IgD-negative memory B cell (primary cell): Measurements from ENCODE around the gene GHDC. TPM values are rescaled to one million over a fixed set of nuclear protein-coding genes. Genes with fewer than 3 reads are reported as not detected.
A peak's percentile ranks its signal among the peaks of the same experiment; 100 is the strongest.

Experiments
- H3K27ac Mint-ChIP-seq, 3 donors: one replicate each; pipeline ENCODE4 v1.8.0; 2020 to 2022; ENCODE audit warnings: mild to moderate bottlenecking in 3 of 3, mixed read lengths in 3 of 3, moderate library complexity in 1 of 3
- H3K27me3 Mint-ChIP-seq: one replicate; pipeline ENCODE4 v1.8.0; 2021; ENCODE audit warnings: mixed read lengths
- H3K36me3 Mint-ChIP-seq: one replicate; pipeline ENCODE4 v1.8.0; 2020; ENCODE audit warnings: mild to moderate bottlenecking, mixed read lengths
- H3K4me1 Mint-ChIP-seq, 3 donors: one replicate each; pipeline ENCODE4 v1.8.0; 2020 to 2022; ENCODE audit warnings: mixed read lengths in 3 of 3, mild to moderate bottlenecking in 1 of 3
- H3K4me3 Mint-ChIP-seq, 4 donors: one replicate each; pipeline ENCODE4 v1.8.0; 2020 to 2022; ENCODE audit warnings: mild to moderate bottlenecking in 4 of 4, mixed read lengths in 4 of 4, moderate library complexity in 3 of 4
- H3K9me3 Mint-ChIP-seq, 3 donors: one replicate each; pipeline ENCODE4 v1.8.0; 2020 to 2021; ENCODE audit warnings: mixed read lengths in 3 of 3, mild to moderate bottlenecking in 1 of 3
- polyA plus RNA-seq: library from polyadenylated mRNA; unstranded; fragments of 300-500 nt; fragmentation: Illumina TruSeq; gene quantifications from one replicate; pipeline ENCODE4 v1.2.3, GENCODE V29; 2021

GHDC gene
- polyA plus RNA-seq, 1 donor from 2014 or later, result 24.3 TPM

DNA sequence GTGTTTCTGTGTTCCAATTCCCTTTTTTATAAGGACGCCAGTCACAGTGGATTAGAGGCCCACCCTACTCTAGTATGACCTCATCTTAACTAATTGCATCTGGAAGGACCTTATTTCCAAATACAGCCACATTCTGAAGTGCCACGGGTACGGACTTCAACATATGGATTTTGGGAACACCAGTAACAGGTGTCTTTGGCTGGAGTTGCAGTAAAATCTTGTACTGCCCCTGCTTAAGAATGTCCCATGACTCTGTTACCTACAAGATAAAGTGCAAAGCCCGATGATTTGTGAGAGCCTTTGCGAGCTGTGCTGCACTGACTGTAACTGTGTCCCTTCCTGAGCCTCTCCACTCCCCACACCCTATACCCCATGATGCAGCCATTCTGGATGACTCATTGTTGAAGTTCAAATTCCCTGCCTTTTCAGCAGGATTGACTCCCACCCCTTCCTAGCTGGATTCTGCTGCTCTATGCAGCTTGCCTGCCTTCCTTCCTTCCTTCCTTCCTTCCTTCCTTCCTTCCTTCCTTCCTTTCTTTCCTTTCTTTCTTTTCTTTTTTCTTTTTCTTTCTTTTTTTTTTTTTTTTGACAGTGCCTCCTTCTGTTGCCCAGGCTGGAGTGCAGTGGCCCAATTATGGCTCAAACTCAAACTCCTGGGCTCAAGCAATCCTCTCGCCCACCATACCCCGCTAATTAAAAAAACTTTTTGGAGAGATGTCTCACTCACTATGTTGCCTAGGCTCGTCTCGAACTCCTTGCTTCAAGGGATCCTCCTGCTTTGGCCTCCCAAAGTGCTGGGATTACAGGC is 11.2 kb downstream of the GHDC start:
- H3K27me3 Mint-ChIP-seq, result peaks cover 5% of the 10 kb centered on the region
- no peaks in the 10 kb centered on the region for H3K9me3 Mint-ChIP-seq
- H3K36me3 Mint-ChIP-seq, result no peaks in the 10 kb centered on the region
- H3K4me1 Mint-ChIP-seq, result peaks cover 28 to 34% (median 30%) of the 10 kb centered on the region in 3 donors
- peak overlapping the region; percentile 87 to 98 (median 97) for H3K27ac Mint-ChIP-seq
- H3K4me3 Mint-ChIP-seq, result peak overlapping the region; percentile 89 to 97 (median 94)

DNA sequence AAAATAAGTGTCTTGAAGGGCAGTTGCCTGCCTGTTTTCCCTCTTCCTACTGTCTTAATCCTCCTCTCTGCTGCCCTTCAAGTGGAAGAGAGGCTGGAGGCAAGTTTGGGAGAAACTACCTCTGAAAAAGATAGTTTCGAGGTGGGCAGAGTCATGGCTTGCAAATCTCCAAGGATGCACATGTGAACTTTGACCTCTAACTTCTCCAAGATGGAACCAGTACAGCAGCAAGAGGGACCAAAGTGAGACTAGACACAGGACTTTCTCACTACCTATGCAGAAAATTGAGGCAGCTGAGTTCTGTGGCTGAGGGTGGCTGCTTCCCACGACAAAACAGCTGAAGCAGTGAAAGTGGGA is 12.5 kb downstream of the GHDC start:
- Mint-ChIP-seq H3K4me1 (peaks cover 30 to 34% (median 31%) of the 10 kb centered on the region in 3 donors), H3K36me3 (peaks cover 2% of the 10 kb centered on the region), H3K27me3 (peaks cover 5% of the 10 kb centered on the region), H3K4me3 (peak overlapping the region in 3 of 4 donors; percentile 8 to 89 (median 87)), H3K9me3 (no peaks in the 10 kb centered on the region), H3K27ac (peak overlapping the region in 2 of 3 donors; percentile 83 to 89)

DNA sequence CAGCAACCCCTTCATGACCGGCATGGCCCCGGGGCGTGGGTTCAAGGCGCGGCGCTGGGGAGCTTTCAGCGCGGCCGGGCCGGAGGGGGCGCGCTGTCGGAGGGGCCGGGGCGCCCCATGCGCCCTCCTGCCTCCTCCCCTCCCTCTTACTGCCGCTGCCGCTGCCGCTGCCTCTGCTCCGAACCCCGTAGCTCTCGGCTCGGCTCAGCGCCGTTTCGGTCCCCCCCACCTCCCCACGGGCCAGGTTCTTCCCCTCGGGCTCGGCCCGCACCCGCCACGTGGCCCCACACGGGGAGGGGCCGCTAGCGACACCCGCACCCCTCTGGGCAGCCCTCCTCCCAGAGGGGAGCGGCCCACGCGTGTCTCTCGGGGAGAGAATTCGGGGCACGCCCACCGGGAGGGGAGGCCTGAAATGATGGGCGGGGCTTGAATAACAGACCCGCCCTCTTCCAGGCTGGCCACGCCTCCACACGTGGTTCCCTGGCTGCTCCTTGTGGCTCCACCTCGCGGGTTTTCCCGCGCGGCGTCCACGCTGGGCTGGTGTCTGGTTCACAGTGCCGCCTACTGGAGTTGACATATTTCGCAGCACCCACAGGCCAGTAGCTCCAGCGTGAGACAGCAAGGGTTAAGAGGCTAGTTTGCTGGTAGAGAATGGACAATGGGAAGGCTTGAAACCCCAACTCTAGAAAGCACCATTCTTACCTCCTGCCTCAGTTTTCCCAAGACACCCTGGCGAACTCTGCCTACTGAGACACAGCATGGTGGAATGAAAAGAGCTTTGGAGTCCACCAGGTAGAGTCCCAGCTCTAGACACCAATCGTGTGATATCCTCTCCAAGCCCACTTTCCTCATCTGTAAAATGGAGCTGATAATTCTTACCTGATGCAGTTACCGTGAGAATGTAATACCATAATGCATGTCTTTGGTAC is 13.1 kb downstream of the GHDC start, which contains the start of gene KCNH4:
Gene KCNH4 (minus strand): TSS at position 221 of the 929 bp plus-strand sequence. CDS start 197 bp downstream, at position 24.
- H3K27me3 Mint-ChIP-seq, result peaks cover 5% of the 10 kb centered on the region
- H3K36me3 Mint-ChIP-seq, result peaks cover 2% of the 10 kb centered on the region
- peaks cover 30 to 34% (median 31%) of the 10 kb centered on the region in 3 donors for H3K4me1 Mint-ChIP-seq
- H3K9me3 Mint-ChIP-seq, result no peaks in the 10 kb centered on the region
- peak within 1 kb of the TSS in 2 of 3 donors; percentile 83 to 89 for H3K27ac Mint-ChIP-seq
- peak within 1 kb of the TSS; percentile 63 to 89 (median 84) for H3K4me3 Mint-ChIP-seq

DNA sequence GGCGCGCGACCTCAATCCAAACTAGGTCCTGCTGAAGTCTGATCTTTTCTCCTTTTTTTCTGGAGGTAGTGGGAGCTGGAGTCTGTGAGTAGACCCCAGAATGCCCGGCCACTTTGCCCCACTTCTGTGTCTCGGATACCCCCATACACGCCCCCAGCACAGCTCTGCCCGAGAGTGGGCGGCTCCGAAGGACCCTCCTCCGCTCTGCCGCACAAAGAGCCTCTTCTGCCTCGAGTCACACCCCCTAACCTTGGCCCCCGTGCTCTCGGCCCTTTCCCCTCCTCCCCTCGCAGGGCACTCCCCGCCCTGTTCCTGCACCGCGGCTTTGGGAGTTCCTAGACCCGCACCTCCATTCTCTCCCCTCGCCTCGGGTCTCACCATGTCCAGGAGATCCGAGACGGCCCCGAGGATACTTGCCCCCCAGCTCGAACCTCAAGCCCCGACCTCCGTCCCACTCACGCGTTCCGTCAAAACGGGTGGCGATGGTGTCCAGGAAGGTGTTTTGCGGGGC is 13.8 kb downstream of the GHDC start:
- H3K27ac Mint-ChIP-seq, result peak overlapping the region in 1 of 3 donors; percentile 59
- peaks cover 30 to 34% (median 31%) of the 10 kb centered on the region in 3 donors for H3K4me1 Mint-ChIP-seq
- H3K27me3 Mint-ChIP-seq, result peaks cover 5% of the 10 kb centered on the region
- H3K4me3 Mint-ChIP-seq, result peak overlapping the region; percentile 55 to 87 (median 72)
- H3K36me3 Mint-ChIP-seq, result peaks cover 2% of the 10 kb centered on the region
- no peaks in the 10 kb centered on the region for H3K9me3 Mint-ChIP-seq

GRCh38 chr17:42179911-42180410 is 14.3 kb downstream of the GHDC start:
- Mint-ChIP-seq H3K4me3 (peak overlapping the region; percentile 55 to 87 (median 72)), H3K9me3 (no peaks in the 10 kb centered on the region), H3K4me1 (peaks cover 30 to 33% (median 31%) of the 10 kb centered on the region in 3 donors), H3K27me3 (peaks cover 6% of the 10 kb centered on the region), H3K36me3 (peaks cover 2% of the 10 kb centered on the region), H3K27ac (peak overlapping the region in 1 of 3 donors; percentile 59)

GRCh38 chr17:42179335-42179734 is 15.0 kb downstream of the GHDC start:
- Mint-ChIP-seq H3K9me3 (no peaks in the 10 kb centered on the region), H3K4me3 (peak overlapping the region in 3 of 4 donors; percentile 60 to 81 (median 63)), H3K4me1 (peaks cover 25 to 27% (median 27%) of the 10 kb centered on the region in 3 donors), H3K36me3 (peaks cover 2% of the 10 kb centered on the region), H3K27ac (peak overlapping the region; percentile 3 to 73 (median 59)), H3K27me3 (peaks cover 6% of the 10 kb centered on the region)

DNA sequence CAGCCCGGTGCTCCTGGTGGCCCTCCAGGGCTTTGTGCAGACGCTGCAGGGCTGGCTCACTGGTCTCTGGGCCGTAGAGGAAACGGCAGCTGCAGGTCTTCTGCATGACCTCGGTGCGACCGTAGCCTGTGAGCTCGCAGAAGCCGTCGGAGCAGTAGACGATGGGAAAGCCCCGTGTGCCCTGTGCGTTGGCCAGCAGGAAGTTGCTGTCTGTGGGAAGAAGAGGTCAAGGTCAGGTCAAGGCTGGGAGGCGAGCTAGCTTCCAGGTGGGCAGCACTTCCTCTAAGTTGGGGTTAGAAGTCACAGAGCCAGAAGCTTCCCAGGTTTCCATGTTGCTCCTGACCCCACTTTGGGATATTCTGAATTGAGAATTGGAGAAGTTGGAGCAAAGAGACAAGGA is 15.5 kb downstream of the GHDC start:
- Mint-ChIP-seq H3K36me3 (peaks cover 2% of the 10 kb centered on the region), H3K27me3 (peaks cover 6% of the 10 kb centered on the region), H3K27ac (peak overlapping the region; percentile 59 to 73 (median 71)), H3K9me3 (no peaks in the 10 kb centered on the region), H3K4me1 (peaks cover 24 to 27% (median 25%) of the 10 kb centered on the region in 3 donors), H3K4me3 (peak overlapping the region; percentile 10 to 62 (median 52))

DNA sequence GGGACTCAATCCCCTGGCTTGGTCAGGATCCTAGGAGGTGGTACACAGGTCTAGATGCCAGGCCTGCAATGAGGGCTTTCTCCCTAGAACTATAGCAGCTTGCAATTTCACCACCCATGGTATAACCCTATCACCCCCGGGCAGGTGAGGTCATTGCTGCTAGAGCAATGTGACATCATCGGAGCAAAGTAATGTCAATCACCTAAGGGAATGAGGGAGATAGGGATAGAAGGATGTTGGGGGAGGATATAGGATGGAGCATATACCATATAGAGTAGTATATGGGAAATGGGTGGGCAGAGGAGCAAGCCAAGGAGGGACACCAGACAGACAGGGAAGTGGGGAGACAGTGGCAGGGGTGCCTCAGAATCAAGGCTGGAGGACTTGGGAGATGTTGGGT is 16.6 kb downstream of the GHDC start:
- peaks cover 6% of the 10 kb centered on the region for H3K27me3 Mint-ChIP-seq
- H3K36me3 Mint-ChIP-seq, result peaks cover 2% of the 10 kb centered on the region
- H3K27ac Mint-ChIP-seq, result no peak overlapping the region
- H3K4me3 Mint-ChIP-seq, result peak overlapping the region in 2 of 4 donors; percentile 9 to 34
- H3K4me1 Mint-ChIP-seq, result peaks cover 15 to 23% (median 18%) of the 10 kb centered on the region in 3 donors
- H3K9me3 Mint-ChIP-seq, result no peaks in the 10 kb centered on the region

GRCh38 chr17:42174126-42174783 is 20.0 kb downstream of the GHDC start:
- Mint-ChIP-seq H3K27me3 (peaks cover 1% of the 10 kb centered on the region), H3K36me3 (peaks cover 5% of the 10 kb centered on the region), H3K9me3 (no peaks in the 10 kb centered on the region), H3K4me3 (peak overlapping the region in 1 of 4 donors; percentile 9), H3K4me1 (peaks cover 10 to 12% (median 11%) of the 10 kb centered on the region in 3 donors), H3K27ac (no peak overlapping the region)

DNA sequence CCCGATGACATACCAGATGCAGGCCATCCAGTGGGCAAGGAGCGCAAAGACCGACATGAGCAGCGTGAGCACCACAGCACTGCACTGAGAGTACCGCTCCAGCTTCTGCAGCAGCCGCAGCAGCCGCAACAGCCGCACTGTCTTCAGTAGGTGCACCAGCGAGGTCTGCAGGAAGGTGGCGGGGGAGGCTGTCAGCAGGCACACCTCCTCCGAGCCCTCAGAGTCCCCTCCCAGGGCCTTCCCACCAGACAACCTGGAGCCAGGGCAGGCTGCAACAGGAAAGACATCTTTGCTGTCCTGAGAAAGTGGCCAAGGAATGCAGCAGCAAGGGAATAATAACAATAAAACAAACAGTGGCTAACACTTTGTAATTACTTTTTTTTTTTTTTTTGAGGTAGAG is 22.5 kb downstream of the GHDC start:
- no peak overlapping the region for H3K4me3 Mint-ChIP-seq
- H3K27ac Mint-ChIP-seq, result no peak overlapping the region
- H3K4me1 Mint-ChIP-seq, result no peaks in the 10 kb centered on the region
- no peaks in the 10 kb centered on the region for H3K9me3 Mint-ChIP-seq
- peaks cover 3% of the 10 kb centered on the region for H3K36me3 Mint-ChIP-seq
- peaks cover 1% of the 10 kb centered on the region for H3K27me3 Mint-ChIP-seq

- H3K9me3 Mint-ChIP-seq, result no peaks in the 10 kb centered on the region
- H3K27ac Mint-ChIP-seq, result peak overlapping the region in 1 of 3 donors; percentile 62
- no peaks in the 10 kb centered on the region for H3K4me1 Mint-ChIP-seq
- peaks cover 3% of the 10 kb centered on the region for H3K36me3 Mint-ChIP-seq
- H3K4me3 Mint-ChIP-seq, result no peak overlapping the region
- no peaks in the 10 kb centered on the region for H3K27me3 Mint-ChIP-seq
Observed at GRCh38 chr17:42169351-42169750, 24.9 kb downstream of the GHDC start.

GRCh38 chr17:42167807-42168206 is 26.5 kb downstream of the GHDC start:
- H3K27me3 Mint-ChIP-seq, result no peaks in the 10 kb centered on the region
- no peaks in the 10 kb centered on the region for H3K9me3 Mint-ChIP-seq
- H3K36me3 Mint-ChIP-seq, result peaks cover 3% of the 10 kb centered on the region
- no peak overlapping the region for H3K27ac Mint-ChIP-seq
- H3K4me1 Mint-ChIP-seq, result no peaks in the 10 kb centered on the region
- H3K4me3 Mint-ChIP-seq, result no peak overlapping the region

DNA sequence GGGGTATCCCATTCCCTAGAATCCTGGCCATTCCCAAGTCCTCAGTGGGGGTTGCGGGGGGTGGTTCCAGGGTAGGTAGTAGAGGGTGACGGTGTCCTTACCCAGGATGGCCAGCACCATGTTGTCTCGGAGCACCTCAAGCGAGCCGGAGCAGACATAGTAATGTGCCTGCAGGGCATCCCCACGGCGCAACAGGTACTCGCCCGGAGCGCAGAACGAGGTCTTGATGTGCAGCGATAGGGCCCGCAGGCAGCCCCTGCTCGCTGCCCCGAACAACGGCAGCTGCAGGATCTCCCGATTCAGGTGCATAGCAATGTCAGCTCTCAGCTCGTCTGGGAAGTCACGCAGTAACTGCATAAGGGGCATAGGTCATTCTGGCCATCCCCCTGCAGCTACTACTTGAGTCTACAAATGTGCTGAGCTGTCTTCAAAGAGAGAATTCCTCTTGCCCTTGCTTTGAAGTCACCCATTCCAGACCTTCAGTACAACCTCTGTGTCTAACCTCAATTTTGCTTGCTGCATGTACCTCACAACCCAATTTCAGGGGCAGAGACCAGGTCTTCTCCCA is 28.0 kb downstream of the GHDC start:
- Mint-ChIP-seq H3K27me3 (no peaks in the 10 kb centered on the region), H3K9me3 (no peaks in the 10 kb centered on the region), H3K4me3 (no peak overlapping the region), H3K4me1 (peaks cover 0 to 4% (median 0%) of the 10 kb centered on the region in 3 donors), H3K27ac (no peak overlapping the region), H3K36me3 (peaks cover 3% of the 10 kb centered on the region)

GRCh38 chr17:42165751-42166150 is 28.5 kb downstream of the GHDC start:
- H3K4me3 Mint-ChIP-seq, result no peak overlapping the region
- peaks cover 3% of the 10 kb centered on the region for H3K36me3 Mint-ChIP-seq
- H3K9me3 Mint-ChIP-seq, result no peaks in the 10 kb centered on the region
- H3K27me3 Mint-ChIP-seq, result no peaks in the 10 kb centered on the region
- no peak overlapping the region for H3K27ac Mint-ChIP-seq
- H3K4me1 Mint-ChIP-seq, result peaks cover 0 to 4% (median 0%) of the 10 kb centered on the region in 3 donors
